HEK293 (cell line): ENCODE data around the gene PRR14L.

Experiments
- CTCF ChIP-seq: fragments of 450-650 bp; formaldehyde crosslinking; IDR thresholded peaks from 2 replicates; pipeline ENCODE4 v1.5.1; 2016; ENCODE audit warnings: missing biosample characterization, missing genetic modification characterization
- FEZF1 ChIP-seq: fragments of 450-650 bp; formaldehyde crosslinking; IDR thresholded peaks from 2 replicates; pipeline ENCODE4 v1.5.1; 2016; ENCODE audit warnings: missing biosample characterization, missing genetic modification characterization
- YY2 ChIP-seq: fragments of 450-650 bp; formaldehyde crosslinking; IDR thresholded peaks from 2 replicates; pipeline ENCODE4 v1.5.1; 2016; ENCODE audit warnings: missing biosample characterization, missing genetic modification characterization
- ZBTB26 ChIP-seq: fragments of 450-650 bp; formaldehyde crosslinking; optimal IDR thresholded peaks from 2 replicates; pipeline ENCODE3; 2016; ENCODE audit warnings: missing biosample characterization, mild to moderate bottlenecking, missing genetic modification characterization
- ZBTB7A ChIP-seq: fragments of 450-650 bp; formaldehyde crosslinking; IDR thresholded peaks from 2 replicates; pipeline ENCODE4 v1.5.1; 2016; ENCODE audit warnings: low read depth, missing biosample characterization, missing genetic modification characterization
- ZNF274 ChIP-seq, 2 experiments: fragments of 200-500 bp in 1 of 2; fragments of 450-650 bp in 1 of 2; sonication (Bioruptor generic) in 1 of 2; formaldehyde crosslinking in 1 of 2; IDR thresholded peaks; 2 replicates each; pipeline versions ENCODE4 v1.5.1 to v1.6.1; 2014 to 2016; ENCODE audit warnings: borderline replicate concordance in 1 of 2, inconsistent platforms in 1 of 2, low read length in 1 of 2, missing biosample characterization in 1 of 2, missing genetic modification characterization in 1 of 2
- ZNF544 ChIP-seq: fragments of 450-650 bp; formaldehyde crosslinking; IDR thresholded peaks from 2 replicates; pipeline ENCODE4 v1.5.0; 2017; ENCODE audit warnings: missing biosample characterization, missing genetic modification characterization
- ZNF549 ChIP-seq: fragments of 450-650 bp; IDR thresholded peaks from 2 replicates; pipeline ENCODE4 v1.5.1; 2018; ENCODE audit warnings: missing biosample characterization, missing genetic modification characterization, mild to moderate bottlenecking, inconsistent platforms, moderate library complexity
- ZNF558 ChIP-seq: fragments of 450-650 bp; formaldehyde crosslinking; IDR thresholded peaks from 2 replicates; pipeline ENCODE4 v1.5.1; 2016; ENCODE audit warnings: missing biosample characterization, missing genetic modification characterization
- TF ChIP-seq, protein P1 (sequence below): fragments of 450-650 bp; formaldehyde crosslinking; IDR thresholded peaks from 2 replicates; pipeline ENCODE4 v1.5.1; 2016; ENCODE audit warnings: missing biosample characterization, missing genetic modification characterization
- TF ChIP-seq, protein P2 (sequence below): fragments of 450-650 bp; formaldehyde crosslinking; IDR thresholded peaks from 2 replicates; pipeline ENCODE4 v1.5.1; 2016; ENCODE audit warnings: missing biosample characterization, missing genetic modification characterization

DNA sequence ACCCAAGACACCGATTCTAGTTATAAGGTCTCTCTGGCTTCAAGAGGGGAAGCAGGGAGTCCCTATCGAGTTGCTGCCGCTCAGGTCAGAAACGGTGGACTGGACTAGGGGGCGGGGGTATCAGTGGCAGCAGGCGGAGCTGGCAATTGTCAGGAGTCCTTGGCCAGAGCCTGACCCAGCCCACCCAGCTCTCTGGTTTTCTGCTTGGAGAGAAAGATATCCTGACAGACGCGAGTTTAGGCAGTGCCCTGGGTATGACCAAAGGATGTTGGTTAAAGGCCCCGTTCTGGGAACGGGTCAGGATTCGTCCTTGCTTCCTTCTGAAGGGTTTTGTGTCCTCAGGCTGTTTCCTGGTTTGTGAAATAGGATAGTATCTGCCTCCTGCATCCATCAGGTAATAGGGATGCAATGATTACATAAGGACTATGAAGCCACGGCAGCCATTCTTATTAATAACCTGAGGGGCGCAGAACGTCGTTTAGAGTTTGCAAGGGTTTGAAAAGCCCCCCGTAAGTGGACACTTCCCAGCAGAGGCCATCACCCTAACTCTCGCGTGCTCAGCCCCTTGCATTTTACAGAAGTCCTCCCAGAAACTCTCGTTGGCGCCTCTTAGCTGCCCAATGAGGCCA, 3.2 kb upstream of the PRR14L start:
- TF ChIP-seq ZBTB7A (no peak), CTCF (tag by site-specific recombination) (no peak), FEZF1 (tag by site-specific recombination) (no peak), ZBTB26 (no peak), ZNF274 (IDR thresholded peaks at IDR 0.05; ENCODE audit: low read length) (no peak), ZNF274 (tag by site-specific recombination; IDR thresholded peaks at IDR 0.05; ENCODE audit: borderline replicate concordance) (no peak), ZNF558 (no peak), YY2 (tag by site-specific recombination) (no peak), ZNF549 (tag by site-specific recombination) (no peak), ZNF544 (tag by site-specific recombination) (no peak)
- TF ChIP-seq, protein P1, sequence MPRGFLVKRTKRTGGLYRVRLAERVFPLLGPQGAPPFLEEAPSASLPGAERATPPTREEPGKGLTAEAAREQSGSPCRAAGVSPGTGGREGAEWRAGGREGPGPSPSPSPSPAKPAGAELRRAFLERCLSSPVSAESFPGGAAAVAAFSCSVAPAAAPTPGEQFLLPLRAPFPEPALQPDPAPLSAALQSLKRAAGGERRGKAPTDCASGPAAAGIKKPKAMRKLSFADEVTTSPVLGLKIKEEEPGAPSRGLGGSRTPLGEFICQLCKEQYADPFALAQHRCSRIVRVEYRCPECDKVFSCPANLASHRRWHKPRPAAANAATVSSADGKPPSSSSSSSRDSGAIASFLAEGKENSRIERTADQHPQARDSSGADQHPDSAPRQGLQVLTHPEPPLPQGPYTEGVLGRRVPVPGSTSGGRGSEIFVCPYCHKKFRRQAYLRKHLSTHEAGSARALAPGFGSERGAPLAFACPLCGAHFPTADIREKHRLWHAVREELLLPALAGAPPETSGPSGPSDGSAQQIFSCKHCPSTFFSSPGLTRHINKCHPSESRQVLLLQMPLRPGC (tag by site-specific recombination), result no peak
- TF ChIP-seq, protein P2, sequence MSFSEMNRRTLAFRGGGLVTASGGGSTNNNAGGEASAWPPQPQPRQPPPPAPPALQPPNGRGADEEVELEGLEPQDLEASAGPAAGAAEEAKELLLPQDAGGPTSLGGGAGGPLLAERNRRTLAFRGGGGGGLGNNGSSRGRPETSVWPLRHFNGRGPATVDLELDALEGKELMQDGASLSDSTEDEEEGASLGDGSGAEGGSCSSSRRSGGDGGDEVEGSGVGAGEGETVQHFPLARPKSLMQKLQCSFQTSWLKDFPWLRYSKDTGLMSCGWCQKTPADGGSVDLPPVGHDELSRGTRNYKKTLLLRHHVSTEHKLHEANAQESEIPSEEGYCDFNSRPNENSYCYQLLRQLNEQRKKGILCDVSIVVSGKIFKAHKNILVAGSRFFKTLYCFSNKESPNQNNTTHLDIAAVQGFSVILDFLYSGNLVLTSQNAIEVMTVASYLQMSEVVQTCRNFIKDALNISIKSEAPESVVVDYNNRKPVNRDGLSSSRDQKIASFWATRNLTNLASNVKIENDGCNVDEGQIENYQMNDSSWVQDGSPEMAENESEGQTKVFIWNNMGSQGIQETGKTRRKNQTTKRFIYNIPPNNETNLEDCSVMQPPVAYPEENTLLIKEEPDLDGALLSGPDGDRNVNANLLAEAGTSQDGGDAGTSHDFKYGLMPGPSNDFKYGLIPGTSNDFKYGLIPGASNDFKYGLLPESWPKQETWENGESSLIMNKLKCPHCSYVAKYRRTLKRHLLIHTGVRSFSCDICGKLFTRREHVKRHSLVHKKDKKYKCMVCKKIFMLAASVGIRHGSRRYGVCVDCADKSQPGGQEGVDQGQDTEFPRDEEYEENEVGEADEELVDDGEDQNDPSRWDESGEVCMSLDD (tag by site-specific recombination), result no peak
